NOMO-1 treated with DMSO at 0.1 percent for 48 hours (cell line): Measurements from ENCODE around the gene ZFYVE28.
A peak's percentile ranks its signal among the peaks of the same experiment; 100 is the strongest.
"Not testable (repeated sequence)": the region's sequence is repeated elsewhere in the genome, so short reads cannot be mapped to it uniquely, and the experiment has no call there.

Experiments
- DNase-seq: peaks from one replicate; lab custom pipeline; 2025; ENCODE audit not compliant: unreplicated experiment; lab: John Stamatoyannopoulos, UW

The ZFYVE28 gene

GRCh38 chr4:2393353-2394270, 24.8 kb downstream of the ZFYVE28 start:
- DNase-seq: no peak

- DNase-seq: no peak
These were observed 27.5 kb downstream of the ZFYVE28 start for GRCh38 chr4:2390784-2391421.

GRCh38 chr4:2390146-2390545, 28.3 kb downstream of the ZFYVE28 start:
- DNase-seq: peak; percentile 23

- no peak for DNase-seq
These were observed 28.8 kb downstream of the ZFYVE28 start for GRCh38 chr4:2389691-2390090.

- no peak for DNase-seq
These were observed 29.8 kb downstream of the ZFYVE28 start for GRCh38 chr4:2388429-2389182.

- no peak for DNase-seq
These were observed 30.6 kb downstream of the ZFYVE28 start for GRCh38 chr4:2387829-2388228.

GRCh38 chr4:2387218-2387617, 31.2 kb downstream of the ZFYVE28 start:
- DNase-seq: no peak

- no peak for DNase-seq
These were observed 31.7 kb downstream of the ZFYVE28 start for GRCh38 chr4:2386717-2387116.

- no peak for DNase-seq
These were observed 32.9 kb downstream of the ZFYVE28 start for GRCh38 chr4:2385516-2385915.

- no peak for DNase-seq
These were observed 34.2 kb downstream of the ZFYVE28 start for GRCh38 chr4:2384245-2384644.

GRCh38 chr4:2383760-2384159, 34.7 kb downstream of the ZFYVE28 start:
- no peak for DNase-seq

- DNase-seq: not testable (repeated sequence)
These were observed 35.2 kb downstream of the ZFYVE28 start for GRCh38 chr4:2383220-2383631.

GRCh38 chr4:2382769-2383202, 35.7 kb downstream of the ZFYVE28 start:
- DNase-seq: not testable (repeated sequence)

GRCh38 chr4:2380589-2380988, 37.9 kb downstream of the ZFYVE28 start:
- DNase-seq: not testable (repeated sequence)

- no peak for DNase-seq
These were observed 39.5 kb downstream of the ZFYVE28 start for GRCh38 chr4:2378898-2379297.

- DNase-seq: no peak
These were observed 40.0 kb downstream of the ZFYVE28 start for GRCh38 chr4:2378401-2378800.

GRCh38 chr4:2377241-2377640, 41.2 kb downstream of the ZFYVE28 start:
- DNase-seq: no peak

- DNase-seq: no peak
These were observed 43.0 kb downstream of the ZFYVE28 start for GRCh38 chr4:2375427-2375826.

GRCh38 chr4:2373532-2373931, 44.9 kb downstream of the ZFYVE28 start:
- no peak for DNase-seq

GRCh38 chr4:2372488-2373030, 45.9 kb downstream of the ZFYVE28 start:
- DNase-seq: no peak

GRCh38 chr4:2371765-2372487, 46.5 kb downstream of the ZFYVE28 start:
- no peak for DNase-seq
